Keratinocyte (primary cell): Measurements from ENCODE around the gene FCRL2.

Source experiments
- CTCF ChIP-seq, 3 experiments: IDR thresholded peaks in 1 of 3; conservative IDR thresholded peaks in 1 of 3; optimal IDR thresholded peaks in 1 of 3; 2 replicates in 2 of 3; 3 replicates in 1 of 3; pipeline versions ENCODE3 to v1.5.1; 2011; ENCODE audit warnings: low read length in 3 of 3, mild to moderate bottlenecking in 3 of 3, moderate library complexity in 2 of 3, control low read depth in 1 of 3, inconsistent platforms in 1 of 3; ENCODE audit not compliant: insufficient read depth in 2 of 3; ENCODE audit errors: extremely low read depth in 1 of 3
- EZH2 ChIP-seq: IDR thresholded peaks from one replicate; pipeline ENCODE4 v1.6.1; 2012; ENCODE audit warnings: inconsistent platforms, mild to moderate bottlenecking, low read length, moderate library complexity

- TF ChIP-seq CTCF (optimal IDR thresholded peaks at IDR 0.05 in 1 of 3, IDR thresholded peaks at IDR 0.05 in 1 of 3, conservative IDR thresholded peaks at IDR 0.05 in 1 of 3; ENCODE audit: extremely low read depth in 1 of 3, insufficient read depth in 2 of 3, low read length in 3 of 3) (no peak), EZH2 (no peak)
Measured at GRCh38 chr1:157819896-157820295, 43.0 kb upstream of the FCRL2 start, which contains the start of gene FCRL1.
